GM19395 (cell line): ENCODE data around the gene ZNRF1.
"Not testable (repeated sequence)": the region's sequence is repeated elsewhere in the genome, so short reads cannot be mapped to it uniquely, and the experiment has no call there.

ENCODE experiments used
- ATAC-seq: cut with Tn5 transposase; IDR thresholded peaks from one replicate; pipeline ENCODE4 v1.9.1; 2021; ENCODE audit warnings: mild to moderate bottlenecking, moderate library complexity; ENCODE audit not compliant: unreplicated experiment

The ZNRF1 gene

GRCh38 chr16:75000481-75001081 lies 1.8 kb downstream of the ZNRF1 start:
- ATAC-seq, result no peak

GRCh38 chr16:75002474-75002873 lies 3.6 kb downstream of the ZNRF1 start:
- no peak for ATAC-seq

GRCh38 chr16:75003931-75004330 lies 5.1 kb downstream of the ZNRF1 start:
- no peak for ATAC-seq

- ATAC-seq, result no peak
Measured at GRCh38 chr16:75004460-75004859, 5.6 kb downstream of the ZNRF1 start.

GRCh38 chr16:75005697-75006096 lies 6.9 kb downstream of the ZNRF1 start:
- ATAC-seq, result no peak

GRCh38 chr16:75007443-75007842 lies 8.6 kb downstream of the ZNRF1 start:
- ATAC-seq, result no peak

- no peak for ATAC-seq
Measured at GRCh38 chr16:75010427-75010826, 11.6 kb downstream of the ZNRF1 start.

GRCh38 chr16:75011634-75012307 lies 12.9 kb downstream of the ZNRF1 start:
- peak; percentile 65 for ATAC-seq

GRCh38 chr16:75012380-75013081 lies 13.7 kb downstream of the ZNRF1 start:
- ATAC-seq, result peak; percentile 24

- not testable (repeated sequence) for ATAC-seq
Measured at GRCh38 chr16:75013123-75013522, 14.3 kb downstream of the ZNRF1 start.

- no peak for ATAC-seq
Measured at GRCh38 chr16:75014318-75014717, 15.5 kb downstream of the ZNRF1 start.

- not testable (repeated sequence) for ATAC-seq
Measured at GRCh38 chr16:75016451-75017081, 17.7 kb downstream of the ZNRF1 start.

- no peak for ATAC-seq
Measured at GRCh38 chr16:75017670-75018525, 19.1 kb downstream of the ZNRF1 start.

- ATAC-seq, result no peak
Measured at GRCh38 chr16:75019007-75019406, 20.2 kb downstream of the ZNRF1 start.

GRCh38 chr16:75019586-75019985 lies 20.8 kb downstream of the ZNRF1 start:
- no peak for ATAC-seq

- no peak for ATAC-seq
Measured at GRCh38 chr16:75021410-75021809, 22.6 kb downstream of the ZNRF1 start.

GRCh38 chr16:75022567-75022966 lies 23.7 kb downstream of the ZNRF1 start:
- no peak for ATAC-seq

GRCh38 chr16:75023009-75023408 lies 24.2 kb downstream of the ZNRF1 start:
- no peak for ATAC-seq

GRCh38 chr16:75024182-75024581 lies 25.4 kb downstream of the ZNRF1 start:
- peak; percentile 17 for ATAC-seq

- peak; percentile 63 for ATAC-seq
Measured at GRCh38 chr16:75024594-75024993, 25.8 kb downstream of the ZNRF1 start.

GRCh38 chr16:75025761-75026160 lies 26.9 kb downstream of the ZNRF1 start:
- ATAC-seq, result no peak
